Liver (tissue), 9 donors: Measurements from ENCODE around the gene LMLN. TPM values are rescaled to one million over a fixed set of nuclear protein-coding genes. Genes with fewer than 3 reads are reported as not detected.

ENCODE experiments used
- DNase-seq: peaks from one replicate; pipeline ENCODE4 v3.0.0-alpha.2; 2017; ENCODE audit warnings: low spot score
- H3K27ac ChIP-seq, 2 donors: one replicate each; pipeline ENCODE4 v1.7.0; 2013; ENCODE audit warnings: inconsistent platforms in 2 of 2, low read length in 2 of 2, control low read depth in 1 of 2, low read depth in 1 of 2, mild to moderate bottlenecking in 1 of 2
- H3K27me3 ChIP-seq, 4 donors: one replicate each; pipeline versions ENCODE4 v1.6.1 to v1.7.0; 2013; ENCODE audit warnings: low read length in 3 of 4, inconsistent platforms in 1 of 4, mild to moderate bottlenecking in 1 of 4, moderate library complexity in 1 of 4; ENCODE audit not compliant: control insufficient read depth in 4 of 4, insufficient read depth in 4 of 4
- H3K36me3 ChIP-seq, 4 donors: one replicate each; pipeline versions ENCODE4 v1.6.1 to v1.7.0; 2013; ENCODE audit warnings: low read length in 3 of 4, mild to moderate bottlenecking in 3 of 4, low read depth in 1 of 4, moderate library complexity in 1 of 4; ENCODE audit not compliant: control insufficient read depth in 4 of 4, insufficient read depth in 3 of 4
- H3K4me1 ChIP-seq, 4 donors: one replicate each; pipeline versions ENCODE4 v1.6.1 to v1.7.0; 2013; ENCODE audit warnings: low read length in 3 of 4, mild to moderate bottlenecking in 3 of 4, moderate library complexity in 1 of 4; ENCODE audit not compliant: control insufficient read depth in 4 of 4, insufficient read depth in 4 of 4
- H3K4me3 ChIP-seq, 3 donors: one replicate each; pipeline versions ENCODE4 v1.6.1 to v1.7.0; 2013; ENCODE audit warnings: low read length in 3 of 3, control low read depth in 1 of 3, low read depth in 1 of 3, mild to moderate bottlenecking in 1 of 3
- H3K9ac ChIP-seq, 2 donors: one replicate each; pipeline ENCODE4 v1.7.0; 2013; ENCODE audit warnings: low read length in 2 of 2, mild to moderate bottlenecking in 2 of 2, moderate library complexity in 2 of 2, control low read depth in 1 of 2, low read depth in 1 of 2
- H3K9me3 ChIP-seq, 4 donors: one replicate each; pipeline versions ENCODE4 v1.6.1 to v1.7.0; 2013; ENCODE audit warnings: low read length in 3 of 4; ENCODE audit not compliant: control insufficient read depth in 4 of 4
- ATF3 ChIP-seq: IDR thresholded peaks from 2 replicates; pipeline ENCODE4 v1.6.1; 2016; ENCODE audit warnings: antibody characterized with exemption
- CTCF ChIP-seq: fragments of 150-350 bp; IDR thresholded peaks from 2 replicates; pipeline ENCODE4 v1.5.1; 2017; ENCODE audit warnings: improper control_type of control experiment, low read depth, low read length; ENCODE audit not compliant: missing input control
- EGR1 ChIP-seq, 2 donors: IDR thresholded peaks; 2 replicates each; pipeline ENCODE4 v1.6.1; 2016 to 2018; ENCODE audit warnings: antibody characterized with exemption in 2 of 2, low read depth in 2 of 2
- FOXA1 ChIP-seq: IDR thresholded peaks from 2 replicates; pipeline ENCODE4 v1.6.1; 2016; ENCODE audit warnings: antibody characterized with exemption
- FOXA2 ChIP-seq: IDR thresholded peaks from 2 replicates; pipeline ENCODE4 v1.6.1; 2016; ENCODE audit warnings: antibody characterized with exemption
- GABPA ChIP-seq, 2 donors: IDR thresholded peaks in 1 of 2; conservative IDR thresholded peaks in 1 of 2; 2 replicates each; pipeline ENCODE4 v1.6.1; 2016; ENCODE audit warnings: antibody characterized with exemption in 2 of 2, mild to moderate bottlenecking in 1 of 2, moderate library complexity in 1 of 2
- HNF4A ChIP-seq, 2 donors: conservative IDR thresholded peaks; 2 replicates each; pipeline ENCODE4 v1.6.1; 2016; ENCODE audit warnings: antibody characterized with exemption in 2 of 2, mild to moderate bottlenecking in 2 of 2
- HNF4G ChIP-seq: IDR thresholded peaks from 2 replicates; pipeline ENCODE4 v1.6.1; 2016; ENCODE audit warnings: antibody characterized with exemption
- JUND ChIP-seq, 2 donors: IDR thresholded peaks; 2 replicates each; pipeline ENCODE4 v1.6.1; 2016; ENCODE audit warnings: antibody characterized with exemption in 2 of 2
- MAX ChIP-seq: IDR thresholded peaks from 2 replicates; pipeline ENCODE4 v1.6.1; 2016; ENCODE audit warnings: antibody characterized with exemption
- NR2F2 ChIP-seq: IDR thresholded peaks from 2 replicates; pipeline ENCODE4 v1.6.1; 2016; ENCODE audit warnings: antibody characterized with exemption
- RAD21 ChIP-seq, 2 donors: IDR thresholded peaks; 2 replicates each; pipeline ENCODE4 v1.6.1; 2016; ENCODE audit warnings: antibody characterized with exemption in 2 of 2, mild to moderate bottlenecking in 2 of 2
- REST ChIP-seq: IDR thresholded peaks from 2 replicates; pipeline ENCODE4 v1.6.1; 2016; ENCODE audit warnings: antibody characterized with exemption, mild to moderate bottlenecking
- RXRA ChIP-seq, 2 donors: IDR thresholded peaks; 2 replicates each; pipeline ENCODE4 v1.6.1; 2017 to 2018; ENCODE audit warnings: antibody characterized with exemption in 2 of 2, mild to moderate bottlenecking in 1 of 2
- SP1 ChIP-seq: IDR thresholded peaks from 2 replicates; pipeline ENCODE4 v1.6.1; 2018; ENCODE audit warnings: antibody characterized with exemption, mild to moderate bottlenecking
- TAF1 ChIP-seq: conservative IDR thresholded peaks from 2 replicates; pipeline ENCODE4 v1.6.1; 2016; ENCODE audit warnings: antibody characterized with exemption, mild to moderate bottlenecking
- YY1 ChIP-seq: IDR thresholded peaks from 2 replicates; pipeline ENCODE4 v1.6.1; 2016; ENCODE audit warnings: antibody characterized with exemption, mild to moderate bottlenecking
- ZBTB33 ChIP-seq: IDR thresholded peaks from 2 replicates; pipeline ENCODE4 v1.6.1; 2016; ENCODE audit warnings: antibody characterized with exemption
- WGBS: extraction: QIAGEN DNeasy Blood & Tissue Kit; methylation state at CpG from one replicate; pipeline ENCODE4 v1.1.7; 2013; 5-methylcytosine and 5-hydroxymethylcytosine counted together
- polyA plus RNA-seq, 2 donors: library from polyadenylated mRNA; stranded (reverse) in 1 of 2; unstranded in 1 of 2; fragments of 200-250 nt in 1 of 2; fragments of >200 nt in 1 of 2; fragmentation: Nextera tagmentation in 1 of 2; extraction: Ambion mirVana in 1 of 2; gene quantifications; one replicate each; pipeline versions ENCODE4 v1.2.1 to v1.2.3, GENCODE V29; 2013 to 2015
- total RNA-seq, 2 donors: library from RNA; depleted of rRNA; stranded (reverse); fragments of >200 nt; gene quantifications; one replicate each; pipeline ENCODE4 v1.2.3, GENCODE V29; 2014
- donor health status: healthy.
- donor health status: healthy.
- donor health status: healthy.
- donor health status: healthy.
- donor health status: healthy.

LMLN gene
- total and polyA plus RNA-seq, 4 donors = 0.90 to 3.2 (median 1.8) TPM

GRCh38 chr3:197949778-197950676, 10.0 kb upstream of the LMLN start, which contains the start of gene RPL35A:
TSS of gene RPL35A (plus strand) at chr3:197950190. CDS start at chr3:197950968, 778 bp downstream.
- H3K27me3 ChIP-seq = no peaks in the 10 kb centered on the region
- H3K27ac ChIP-seq = peak within 1 kb of the TSS; percentile 81 to 85
- H3K36me3 ChIP-seq = peaks cover 4 to 29% (median 25%) of the 10 kb centered on the region in 4 donors
- peak within 1 kb of the TSS; percentile 86 to 100 for H3K9ac ChIP-seq
- H3K4me1 ChIP-seq = peaks cover 2 to 15% (median 12%) of the 10 kb centered on the region in 4 donors
- DNase-seq = peak; percentile 90
- under 1% methylated on average over 36 of the region's 36 CpGs for WGBS
- H3K9me3 ChIP-seq = no peaks in the 10 kb centered on the region
- TF ChIP-seq NR2F2 = peak; percentile 60
- no peak for TF ChIP-seq CTCF
- TF ChIP-seq GABPA (IDR thresholded peaks at IDR 0.05 in 1 of 2, conservative IDR thresholded peaks at IDR 0.05 in 1 of 2) = peak; percentile 66 to 94
- TF ChIP-seq ZBTB33 = peak; percentile 81
- TF ChIP-seq EGR1 (IDR thresholded peaks at IDR 0.05; ENCODE audit: low read depth in 2 of 2) = no peak
- peak; percentile 93 for TF ChIP-seq TAF1
- TF ChIP-seq FOXA2 = no peak
- peak; percentile 84 for TF ChIP-seq MAX
- peak in 1 of 2 donors; percentile 8 for TF ChIP-seq RXRA (IDR thresholded peaks at IDR 0.05)
- no peak for TF ChIP-seq HNF4G
- peak; percentile 79 for TF ChIP-seq SP1
- no peak for TF ChIP-seq RAD21 (IDR thresholded peaks at IDR 0.05)
- peak; percentile 8 to 13 for TF ChIP-seq HNF4A (conservative IDR thresholded peaks at IDR 0.05)
- no peak for TF ChIP-seq FOXA1
- peak; percentile 99 for TF ChIP-seq YY1
- peak; percentile 90 for TF ChIP-seq REST
- TF ChIP-seq JUND (IDR thresholded peaks at IDR 0.05) = no peak
- peak; percentile 9 for TF ChIP-seq ATF3
- peak within 1 kb of the TSS; percentile 75 to 99 (median 86) for H3K4me3 ChIP-seq
